ENCODE measurements around the gene REXO4. TPM values are rescaled to one million over a fixed set of nuclear protein-coding genes. Genes with fewer than 3 reads are reported as not detected.
A peak's percentile ranks its signal among the peaks of the same experiment; 100 is the strongest.

The REXO4 gene
- total and polyA plus RNA-seq, 2 experiments from 2014 or later = 31.1 to 36.3 TPM

GRCh38 chr9:133359399-133360175 is 58.2 kb downstream of the REXO4 start:
- Mint-ChIP-seq H3K36me3 (ENCODE audit: low read depth) (peaks cover 62% of the 10 kb centered on the region), H3K4me1 (peaks cover 8% of the 10 kb centered on the region; the same call in 2 of the 3 replicates), H3K27ac (no peak overlapping the region), H3K4me3 (peak overlapping the region; percentile 79; the same call in 1 of the 3 replicates), H3K9me3 (no peaks in the 10 kb centered on the region), H3K27me3 (ENCODE audit: insufficient read depth, low read depth, poor library complexity) (peaks cover 16% of the 10 kb centered on the region)
- peak; percentile 43 for ATAC-seq
- Histone ChIP-seq H3K27me3 (ENCODE audit: insufficient read depth) (no peaks in the 10 kb centered on the region), H4K20me1 (replicated peaks; ENCODE audit: insufficient read depth) (peaks cover 18% of the 10 kb centered on the region), H3K36me3 (ENCODE audit: insufficient read depth) (peaks cover 19% of the 10 kb centered on the region), H2AFZ (no peak overlapping the region), H3K4me2 (no peak overlapping the region), H3K4me3 (no peak overlapping the region), H3K9me2 (ENCODE audit: insufficient read depth) (no peaks in the 10 kb centered on the region), H3F3A (replicated peaks; ENCODE audit: low read depth) (peaks cover 15% of the 10 kb centered on the region; the same call in 1 of the 2 replicates), H3K27ac (ENCODE audit: low read depth) (no peak overlapping the region), H3K4me1 (ENCODE audit: insufficient read depth) (peaks cover 8% of the 10 kb centered on the region; the same call in 1 of the 2 replicates), H3K79me2 (replicated peaks; ENCODE audit: insufficient read depth) (peaks cover 23% of the 10 kb centered on the region)
- peak; percentile 72 for DNase-seq (ENCODE audit: low spot score)
- TF ChIP-seq, protein P1, sequence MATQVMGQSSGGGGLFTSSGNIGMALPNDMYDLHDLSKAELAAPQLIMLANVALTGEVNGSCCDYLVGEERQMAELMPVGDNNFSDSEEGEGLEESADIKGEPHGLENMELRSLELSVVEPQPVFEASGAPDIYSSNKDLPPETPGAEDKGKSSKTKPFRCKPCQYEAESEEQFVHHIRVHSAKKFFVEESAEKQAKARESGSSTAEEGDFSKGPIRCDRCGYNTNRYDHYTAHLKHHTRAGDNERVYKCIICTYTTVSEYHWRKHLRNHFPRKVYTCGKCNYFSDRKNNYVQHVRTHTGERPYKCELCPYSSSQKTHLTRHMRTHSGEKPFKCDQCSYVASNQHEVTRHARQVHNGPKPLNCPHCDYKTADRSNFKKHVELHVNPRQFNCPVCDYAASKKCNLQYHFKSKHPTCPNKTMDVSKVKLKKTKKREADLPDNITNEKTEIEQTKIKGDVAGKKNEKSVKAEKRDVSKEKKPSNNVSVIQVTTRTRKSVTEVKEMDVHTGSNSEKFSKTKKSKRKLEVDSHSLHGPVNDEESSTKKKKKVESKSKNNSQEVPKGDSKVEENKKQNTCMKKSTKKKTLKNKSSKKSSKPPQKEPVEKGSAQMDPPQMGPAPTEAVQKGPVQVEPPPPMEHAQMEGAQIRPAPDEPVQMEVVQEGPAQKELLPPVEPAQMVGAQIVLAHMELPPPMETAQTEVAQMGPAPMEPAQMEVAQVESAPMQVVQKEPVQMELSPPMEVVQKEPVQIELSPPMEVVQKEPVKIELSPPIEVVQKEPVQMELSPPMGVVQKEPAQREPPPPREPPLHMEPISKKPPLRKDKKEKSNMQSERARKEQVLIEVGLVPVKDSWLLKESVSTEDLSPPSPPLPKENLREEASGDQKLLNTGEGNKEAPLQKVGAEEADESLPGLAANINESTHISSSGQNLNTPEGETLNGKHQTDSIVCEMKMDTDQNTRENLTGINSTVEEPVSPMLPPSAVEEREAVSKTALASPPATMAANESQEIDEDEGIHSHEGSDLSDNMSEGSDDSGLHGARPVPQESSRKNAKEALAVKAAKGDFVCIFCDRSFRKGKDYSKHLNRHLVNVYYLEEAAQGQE (IDR thresholded peaks at IDR 0.05; ENCODE audit: unreplicated experiment) = no peak
- TF ChIP-seq CTCF (conservative IDR thresholded peaks at IDR 0.05; ENCODE audit: low read depth in 2 of 2) (peak; percentile 48 to 77), STAT1 (IDR thresholded peaks at IDR 0.05; ENCODE audit: unreplicated experiment) (no peak), EZH2 (IDR thresholded peaks at IDR 0.05; ENCODE audit: low read depth, unreplicated experiment) (no peak), CREB1 (CRISPR knock-in tag; IDR thresholded peaks at IDR 0.05; ENCODE audit: low read depth) (no peak), ZNF331 (CRISPR knock-in tag; IDR thresholded peaks at IDR 0.05; ENCODE audit: low read depth) (no peak)

- H3K9me2 ChIP-seq (ENCODE audit: insufficient read depth) = no peaks in the 10 kb centered on the region
- H3K27ac ChIP-seq (ENCODE audit: low read depth) = no peak overlapping the region
- H3F3A ChIP-seq (replicated peaks; ENCODE audit: low read depth) = peaks cover 28% of the 10 kb centered on the region
- H3K4me3 ChIP-seq = peak overlapping the region; percentile 94
- no peak for DNase-seq (ENCODE audit: low spot score)
- H3K36me3 ChIP-seq (ENCODE audit: insufficient read depth) = peaks cover 9% of the 10 kb centered on the region
- ATAC-seq = no peak
- H3K9me3 Mint-ChIP-seq = no peaks in the 10 kb centered on the region
- no peak overlapping the region for H3K27ac Mint-ChIP-seq
- peaks cover 8% of the 10 kb centered on the region; the same call in 2 of the 3 replicates for H3K4me1 Mint-ChIP-seq
- H3K36me3 Mint-ChIP-seq (ENCODE audit: low read depth) = peaks cover 54% of the 10 kb centered on the region
- no peaks in the 10 kb centered on the region for H3K27me3 ChIP-seq (ENCODE audit: insufficient read depth)
- H3K79me2 ChIP-seq (replicated peaks; ENCODE audit: insufficient read depth) = peaks cover 23% of the 10 kb centered on the region
- H4K20me1 ChIP-seq (replicated peaks; ENCODE audit: insufficient read depth) = peaks cover 13% of the 10 kb centered on the region; the same call in 1 of the 2 replicates
- H3K4me2 ChIP-seq = peak overlapping the region; percentile 93
- no peak overlapping the region for H2AFZ ChIP-seq
- peaks cover 19% of the 10 kb centered on the region for H3K27me3 Mint-ChIP-seq (ENCODE audit: insufficient read depth, low read depth, poor library complexity)
- peaks cover 8% of the 10 kb centered on the region; the same call in 1 of the 2 replicates for H3K4me1 ChIP-seq (ENCODE audit: insufficient read depth)
- peak overlapping the region; percentile 79 for H3K4me3 Mint-ChIP-seq
- no peak for TF ChIP-seq EZH2phosphoT487 (IDR thresholded peaks at IDR 0.05; ENCODE audit: unreplicated experiment)
- no peak for TF ChIP-seq JUNB (IDR thresholded peaks at IDR 0.05; ENCODE audit: unreplicated experiment)
- TF ChIP-seq ZNF114 (CRISPR knock-in tag; IDR thresholded peaks at IDR 0.05) = no peak
- TF ChIP-seq ZNF331 (CRISPR knock-in tag; IDR thresholded peaks at IDR 0.05; ENCODE audit: low read depth) = no peak
- TF ChIP-seq POLR2AphosphoS5 (IDR thresholded peaks at IDR 0.05; ENCODE audit: low read depth) = no peak
- TF ChIP-seq CTCF (conservative IDR thresholded peaks at IDR 0.05; ENCODE audit: low read depth in 2 of 2) = no peak
- TF ChIP-seq, protein P2, sequence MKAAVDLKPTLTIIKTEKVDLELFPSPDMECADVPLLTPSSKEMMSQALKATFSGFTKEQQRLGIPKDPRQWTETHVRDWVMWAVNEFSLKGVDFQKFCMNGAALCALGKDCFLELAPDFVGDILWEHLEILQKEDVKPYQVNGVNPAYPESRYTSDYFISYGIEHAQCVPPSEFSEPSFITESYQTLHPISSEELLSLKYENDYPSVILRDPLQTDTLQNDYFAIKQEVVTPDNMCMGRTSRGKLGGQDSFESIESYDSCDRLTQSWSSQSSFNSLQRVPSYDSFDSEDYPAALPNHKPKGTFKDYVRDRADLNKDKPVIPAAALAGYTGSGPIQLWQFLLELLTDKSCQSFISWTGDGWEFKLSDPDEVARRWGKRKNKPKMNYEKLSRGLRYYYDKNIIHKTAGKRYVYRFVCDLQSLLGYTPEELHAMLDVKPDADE (IDR thresholded peaks at IDR 0.05) = no peak
These were observed 60.2 kb downstream of the REXO4 start for GRCh38 chr9:133357656-133358055.

All from GM23338 (cell line).